Psoas muscle (tissue), 8 donors: ENCODE measurements around the gene CACNA1B. TPM values are rescaled to one million over a fixed set of nuclear protein-coding genes. Genes with fewer than 3 reads are reported as not detected.
"Not testable (repeated sequence)": the region's sequence is repeated elsewhere in the genome, so short reads cannot be mapped to it uniquely, and the experiment has no call there.

Experiments used
- ATAC-seq, 4 donors: fragments of 200-7000 bp; cut with Tn5 transposase; one replicate each; pipeline ENCODE4 v1.9.1; 2020; ENCODE audit warnings: moderate library complexity in 3 of 4, mild to moderate bottlenecking in 2 of 4
- DNase-seq, 2 donors: peaks; one replicate each; pipeline ENCODE4 v3.0.0-alpha.2; 2020
- H3K27ac ChIP-seq: fragments of 200-600 bp; one replicate; pipeline ENCODE4 v1.8.0; 2022
- H3K27me3 ChIP-seq, 3 donors: fragments of 200-600 bp in 1 of 3; one replicate each; pipeline versions ENCODE4 v1.6.1 to v1.8.0; 2013 to 2022; ENCODE audit warnings: low read length in 2 of 3, mild to moderate bottlenecking in 2 of 3, moderate library complexity in 1 of 3; ENCODE audit not compliant: insufficient read depth in 3 of 3
- H3K36me3 ChIP-seq, 2 donors: fragments of 200-600 bp in 1 of 2; one replicate each; pipeline versions ENCODE4 v1.6.1 to v1.8.0; 2013 to 2022; ENCODE audit warnings: low read depth in 1 of 2, mild to moderate bottlenecking in 1 of 2, moderate library complexity in 1 of 2; ENCODE audit not compliant: insufficient read depth in 1 of 2
- H3K4me1 ChIP-seq: fragments of 200-600 bp; one replicate; pipeline ENCODE4 v1.8.0; 2022
- H3K4me3 ChIP-seq: fragments of 200-600 bp; one replicate; pipeline ENCODE4 v1.8.0; 2022; ENCODE audit warnings: mild to moderate bottlenecking
- H3K9me3 ChIP-seq: fragments of 200-600 bp; one replicate; pipeline ENCODE4 v1.8.0; 2022
- WGBS, 3 donors: extraction: QIAGEN DNeasy Blood & Tissue Kit; methylation state at CpG; one replicate each; pipeline versions ENCODE4 v1.1.6 to v1.1.7; 2013; 5-methylcytosine and 5-hydroxymethylcytosine counted together
- intact Hi-C, 2 donors: fragments of 100-400 bp; cut with DNase I; formaldehyde crosslinking; loops; one replicate each; pipeline versions ENCODE4 v1.11.0 to v1.14.2; 2022
- polyA plus RNA-seq, 3 donors: library from polyadenylated mRNA; stranded (reverse); fragments of 200-250 nt; gene quantifications; one replicate each; pipeline ENCODE4 v1.2.3, GENCODE V29; 2013
- total RNA-seq, 4 donors: library from RNA; stranded (reverse); fragmentation: NEBNext Ultra II Directional in 2 of 4; extraction: Animal tissue kit (Norgen Biotek cat#: 25700) in 2 of 4; gene quantifications; one replicate each; pipeline versions ENCODE4 v1.2.1 to v1.2.4, GENCODE V29; 2021 to 2023
- TF ChIP-seq, protein P1 (sequence below): fragments of 200-600 bp; IDR thresholded peaks from one replicate; pipeline ENCODE4 v1.8.0; 2022; ENCODE audit warnings: antibody characterized with exemption
- donor health status: healthy with polysubstance abuse.
- donor health status: DM: no; HTN: no; CAD: no; lungs with moderate emphysema.
- donor health status: Bipolar disorder and iron deficiency.
- donor health status: healthy.
- donor health status: DM: yes; HTN: yes; CAD: no.
- donor health status: DM: no; HTN: no; CAD: no.
- donor health status: DM: no; HTN: no; CAD: no.
- donor health status: DM: yes; HTN: yes; CAD: no.

Gene CACNA1B
- total and polyA plus RNA-seq, 7 donors: 0.01 to 0.02 TPM; not detected in 5

DNA sequence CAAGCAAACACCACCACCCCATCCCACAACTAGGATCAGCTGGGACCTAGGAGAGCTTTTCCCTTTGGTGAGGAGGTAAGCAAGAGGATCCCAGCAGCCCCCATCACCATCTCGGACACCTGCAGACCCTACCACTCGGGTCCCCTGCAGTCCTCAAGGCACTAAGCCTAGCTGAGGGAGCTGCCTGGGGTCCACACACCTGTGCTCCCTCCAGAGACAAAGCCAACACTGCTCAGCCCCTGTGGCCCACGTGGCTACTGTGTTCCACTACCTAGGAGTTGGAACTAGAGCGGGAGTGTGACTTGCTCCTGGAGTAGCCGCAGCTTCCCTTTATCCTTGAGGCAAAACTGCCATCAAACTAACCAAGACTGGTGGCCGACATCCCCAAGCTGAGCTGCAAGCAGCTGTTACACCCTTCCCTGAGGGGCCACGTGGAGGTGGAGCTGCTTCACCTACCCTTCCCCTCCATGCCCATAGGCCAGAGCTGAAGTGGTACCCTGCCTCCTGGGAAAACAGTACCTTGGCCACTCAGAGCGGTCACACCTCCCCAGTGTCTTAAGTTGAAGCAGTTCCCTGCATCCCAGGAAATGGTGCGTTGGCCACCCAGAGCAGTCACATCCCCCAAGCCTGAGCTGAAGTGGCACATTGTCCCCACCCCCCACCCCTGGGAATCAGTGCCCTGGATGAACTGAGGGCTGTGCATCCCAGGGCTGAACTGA is 205.5 kb downstream of the CACNA1B start:
- Histone ChIP-seq H3K9me3 (peaks cover 13% of the 10 kb centered on the region), H3K4me1 (no peaks in the 10 kb centered on the region), H3K27ac (no peak overlapping the region), H3K36me3 (no peaks in the 10 kb centered on the region), H3K4me3 (no peak overlapping the region), H3K27me3 (peaks cover 0 to 7% (median 0%) of the 10 kb centered on the region in 3 donors)
- intact Hi-C loops: no loop called here
- ATAC-seq (no peak), DNase-seq (no peak)
- TF ChIP-seq, protein P1, sequence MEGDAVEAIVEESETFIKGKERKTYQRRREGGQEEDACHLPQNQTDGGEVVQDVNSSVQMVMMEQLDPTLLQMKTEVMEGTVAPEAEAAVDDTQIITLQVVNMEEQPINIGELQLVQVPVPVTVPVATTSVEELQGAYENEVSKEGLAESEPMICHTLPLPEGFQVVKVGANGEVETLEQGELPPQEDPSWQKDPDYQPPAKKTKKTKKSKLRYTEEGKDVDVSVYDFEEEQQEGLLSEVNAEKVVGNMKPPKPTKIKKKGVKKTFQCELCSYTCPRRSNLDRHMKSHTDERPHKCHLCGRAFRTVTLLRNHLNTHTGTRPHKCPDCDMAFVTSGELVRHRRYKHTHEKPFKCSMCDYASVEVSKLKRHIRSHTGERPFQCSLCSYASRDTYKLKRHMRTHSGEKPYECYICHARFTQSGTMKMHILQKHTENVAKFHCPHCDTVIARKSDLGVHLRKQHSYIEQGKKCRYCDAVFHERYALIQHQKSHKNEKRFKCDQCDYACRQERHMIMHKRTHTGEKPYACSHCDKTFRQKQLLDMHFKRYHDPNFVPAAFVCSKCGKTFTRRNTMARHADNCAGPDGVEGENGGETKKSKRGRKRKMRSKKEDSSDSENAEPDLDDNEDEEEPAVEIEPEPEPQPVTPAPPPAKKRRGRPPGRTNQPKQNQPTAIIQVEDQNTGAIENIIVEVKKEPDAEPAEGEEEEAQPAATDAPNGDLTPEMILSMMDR: no peak
- 69 to 71% (median 71%) methylated on average over 9 of the region's 9 CpGs for WGBS, 3 donors

DNA sequence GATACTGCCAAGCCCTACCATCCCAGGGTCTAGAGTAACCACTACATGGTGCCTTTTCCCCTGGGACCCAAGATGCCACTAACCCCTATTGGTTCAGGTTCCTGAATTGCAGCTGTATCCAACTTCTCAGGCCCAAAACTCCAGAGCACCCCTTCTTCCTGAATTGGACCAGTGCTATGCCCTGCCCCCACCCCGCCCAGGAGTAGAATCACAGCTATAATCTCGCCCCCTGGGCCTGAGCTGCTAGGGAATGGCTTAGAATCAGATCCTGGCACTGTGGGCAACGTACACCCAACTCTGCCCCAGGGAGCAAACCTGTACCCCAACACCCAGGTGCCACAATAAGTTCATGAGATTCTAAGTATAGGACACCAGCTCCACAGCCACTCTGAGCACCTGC is 206.3 kb downstream of the CACNA1B start:
- ATAC-seq: no peak
- Histone ChIP-seq H3K9me3 (peaks cover 13% of the 10 kb centered on the region), H3K4me1 (no peaks in the 10 kb centered on the region), H3K36me3 (no peaks in the 10 kb centered on the region), H3K27me3 (peaks cover 0 to 3% (median 0%) of the 10 kb centered on the region in 3 donors), H3K4me3 (no peak overlapping the region), H3K27ac (no peak overlapping the region)
- DNase-seq: no peak
- TF ChIP-seq, protein P1: no peak
- intact Hi-C loops: no loop called here
- 53 to 66% (median 57%) methylated on average over 3 of the region's 3 CpGs for whole genome bisulfite sequencing, 3 donors

DNA sequence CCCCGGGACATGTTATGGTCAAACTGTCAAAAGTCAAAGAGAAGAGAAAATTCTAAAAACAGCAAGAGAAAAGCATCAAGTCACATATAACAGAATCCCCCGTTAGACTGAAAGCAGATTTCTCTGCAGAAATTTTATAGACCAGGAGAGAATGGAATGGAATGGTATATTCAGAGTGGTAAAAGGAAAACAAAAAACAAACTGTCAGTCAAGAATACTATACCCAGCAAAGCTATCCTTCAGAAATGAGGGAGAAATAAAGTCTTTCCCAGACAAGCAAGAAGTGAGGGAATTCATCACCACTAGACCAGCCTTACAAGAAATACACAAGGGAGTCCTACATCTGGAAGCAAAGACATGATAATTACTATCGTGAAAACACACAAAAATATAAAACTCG is 208.0 kb downstream of the CACNA1B start:
- TF ChIP-seq, protein P1: no peak
- 86 to 88% (median 88%) methylated on average over 4 of the region's 4 CpGs for WGBS, 3 donors
- peaks cover 13% of the 10 kb centered on the region for H3K9me3 ChIP-seq
- H3K4me1 ChIP-seq: no peaks in the 10 kb centered on the region
- DNase-seq (no peak), ATAC-seq (no peak)
- peaks cover 0 to 3% (median 0%) of the 10 kb centered on the region in 3 donors for H3K27me3 ChIP-seq
- H3K36me3 ChIP-seq: no peaks in the 10 kb centered on the region
- no peak overlapping the region for H3K4me3 ChIP-seq
- intact Hi-C loops: no loop called here
- H3K27ac ChIP-seq: no peak overlapping the region

DNA sequence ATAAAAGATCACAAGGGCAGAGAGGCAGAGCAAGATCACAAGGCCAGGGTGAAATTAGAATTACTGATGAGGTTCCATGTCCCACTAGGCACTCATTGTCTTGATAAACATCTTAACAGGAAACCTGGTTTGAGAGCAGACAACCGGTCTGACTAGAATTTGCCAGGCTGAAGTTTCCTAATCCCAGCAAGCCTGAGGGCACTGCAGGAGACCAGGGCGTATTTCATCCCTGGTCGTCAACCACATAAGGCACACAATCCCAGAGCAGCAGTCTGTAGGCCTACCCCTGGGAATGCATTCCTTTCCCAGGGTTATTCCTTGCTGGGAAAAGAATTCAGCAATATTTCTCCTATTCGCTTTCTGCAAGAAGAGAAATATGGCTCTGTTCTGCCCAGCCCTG is 214.5 kb downstream of the CACNA1B start:
- H3K36me3 ChIP-seq, ATAC-seq, DNase-seq, H3K27ac ChIP-seq, H3K4me1 ChIP-seq, H3K27me3 ChIP-seq, intact Hi-C loops, H3K9me3 ChIP-seq, H3K4me3 ChIP-seq: not testable (repeated sequence)
- 52 to 75% (median 54%) methylated on average over 4 of the region's 4 CpGs for WGBS, 3 donors

DNA sequence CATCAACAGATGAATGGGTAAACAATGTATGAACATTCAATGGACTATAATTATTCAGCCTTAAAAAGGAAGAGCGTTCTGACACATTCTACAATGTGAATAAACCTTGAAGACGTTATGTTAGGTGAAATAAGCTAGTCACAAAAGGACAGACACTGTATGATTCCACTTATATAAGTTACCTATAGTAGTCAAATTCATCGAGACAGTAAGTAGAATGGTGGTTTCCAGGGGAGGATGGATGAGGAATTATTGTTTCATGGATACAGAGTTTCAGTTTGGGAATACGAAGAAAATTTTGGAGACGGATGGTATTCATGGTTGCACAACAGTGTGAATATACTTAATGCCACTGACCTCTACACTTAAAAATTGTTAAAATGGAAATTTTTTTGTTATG is 216.4 kb downstream of the CACNA1B start:
- Histone ChIP-seq H3K27me3 (no peaks in the 10 kb centered on the region), H3K27ac (no peak overlapping the region), H3K4me1 (no peaks in the 10 kb centered on the region), H3K9me3 (peaks cover 3% of the 10 kb centered on the region), H3K36me3 (no peaks in the 10 kb centered on the region), H3K4me3 (no peak overlapping the region)
- 83 to 90% (median 86%) methylated on average over 5 of the region's 5 CpGs for WGBS, 3 donors
- ATAC-seq (no peak), DNase-seq (no peak)
- TF ChIP-seq, protein P1: no peak
- intact Hi-C loops: no loop called here
